Chondrocyte (in vitro differentiated cells): ENCODE data around the gene CELF2. TPM values are rescaled to one million over a fixed set of nuclear protein-coding genes. Genes with fewer than 3 reads are reported as not detected.

Source experiments
- DNase-seq: peaks from one replicate; pipeline ENCODE4 v3.0.0; 2021; ENCODE audit warnings: mixed read lengths, low spot score
- H3K27ac Mint-ChIP-seq: one replicate; pipeline ENCODE4 v1.8.0; 2021; ENCODE audit warnings: mild to moderate bottlenecking, moderate library complexity, mixed read lengths; ENCODE audit not compliant: unreplicated experiment
- H3K27me3 Mint-ChIP-seq: 2 replicates; pipeline ENCODE4 v1.8.0; 2021; ENCODE audit warnings: low read depth, mixed read lengths
- H3K36me3 Mint-ChIP-seq: 2 replicates; pipeline ENCODE4 v1.8.0; 2021; ENCODE audit warnings: low read depth, mixed read lengths
- H3K4me1 Mint-ChIP-seq: 2 replicates; pipeline ENCODE4 v1.8.0; 2021; ENCODE audit warnings: low read depth, mild to moderate bottlenecking, mixed read lengths
- H3K4me3 Mint-ChIP-seq: one replicate; pipeline ENCODE4 v1.8.0; 2021; ENCODE audit warnings: mild to moderate bottlenecking, moderate library complexity, mixed read lengths; ENCODE audit not compliant: unreplicated experiment
- H3K9me3 Mint-ChIP-seq: 2 replicates; pipeline ENCODE4 v1.8.0; 2021; ENCODE audit warnings: low read depth, mixed read lengths
- total RNA-seq: library from RNA; stranded (reverse); gene quantifications from 3 replicates; pipeline ENCODE4 v1.2.1, GENCODE V29; 2021
- TF ChIP-seq, protein P1 (sequence below): fragments of 200-600 bp; sonication (generic); IDR thresholded peaks from 2 replicates; pipeline ENCODE4 v1.5.0; 2021; ENCODE audit warnings: antibody characterized with exemption, mild to moderate bottlenecking, moderate library complexity

Gene CELF2
- total RNA-seq, 1 donor from 2014 or later: 44.3 TPM

DNA sequence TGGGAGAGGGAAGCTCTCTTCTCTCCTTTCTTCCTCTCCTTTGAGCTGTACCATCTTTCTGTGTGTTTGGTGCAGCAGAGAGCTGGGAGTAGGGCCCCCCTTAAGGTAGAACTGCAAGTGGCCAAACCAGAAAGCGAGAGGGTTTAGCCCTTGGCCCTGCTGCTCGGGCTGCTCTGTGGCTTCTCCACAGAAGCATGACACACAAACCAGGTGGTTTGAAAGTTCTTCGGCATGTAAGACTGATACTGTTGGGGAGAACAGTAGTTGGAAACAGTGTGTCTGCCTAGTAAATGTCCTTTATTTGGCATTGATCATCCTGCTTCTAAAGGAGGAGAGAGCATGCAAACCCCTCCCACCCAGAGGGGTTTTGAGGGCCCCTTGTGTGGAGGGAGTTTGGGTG is 277.8 kb downstream of the CELF2 start:
- Mint-ChIP-seq H3K27me3 (no peaks in the 10 kb centered on the region), H3K36me3 (peaks cover 8% of the 10 kb centered on the region), H3K4me3 (no peak overlapping the region), H3K9me3 (peaks cover 2% of the 10 kb centered on the region), H3K27ac (no peak overlapping the region), H3K4me1 (no peaks in the 10 kb centered on the region)
- TF ChIP-seq, protein P1, sequence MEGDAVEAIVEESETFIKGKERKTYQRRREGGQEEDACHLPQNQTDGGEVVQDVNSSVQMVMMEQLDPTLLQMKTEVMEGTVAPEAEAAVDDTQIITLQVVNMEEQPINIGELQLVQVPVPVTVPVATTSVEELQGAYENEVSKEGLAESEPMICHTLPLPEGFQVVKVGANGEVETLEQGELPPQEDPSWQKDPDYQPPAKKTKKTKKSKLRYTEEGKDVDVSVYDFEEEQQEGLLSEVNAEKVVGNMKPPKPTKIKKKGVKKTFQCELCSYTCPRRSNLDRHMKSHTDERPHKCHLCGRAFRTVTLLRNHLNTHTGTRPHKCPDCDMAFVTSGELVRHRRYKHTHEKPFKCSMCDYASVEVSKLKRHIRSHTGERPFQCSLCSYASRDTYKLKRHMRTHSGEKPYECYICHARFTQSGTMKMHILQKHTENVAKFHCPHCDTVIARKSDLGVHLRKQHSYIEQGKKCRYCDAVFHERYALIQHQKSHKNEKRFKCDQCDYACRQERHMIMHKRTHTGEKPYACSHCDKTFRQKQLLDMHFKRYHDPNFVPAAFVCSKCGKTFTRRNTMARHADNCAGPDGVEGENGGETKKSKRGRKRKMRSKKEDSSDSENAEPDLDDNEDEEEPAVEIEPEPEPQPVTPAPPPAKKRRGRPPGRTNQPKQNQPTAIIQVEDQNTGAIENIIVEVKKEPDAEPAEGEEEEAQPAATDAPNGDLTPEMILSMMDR: no peak
- DNase-seq: no peak

DNA sequence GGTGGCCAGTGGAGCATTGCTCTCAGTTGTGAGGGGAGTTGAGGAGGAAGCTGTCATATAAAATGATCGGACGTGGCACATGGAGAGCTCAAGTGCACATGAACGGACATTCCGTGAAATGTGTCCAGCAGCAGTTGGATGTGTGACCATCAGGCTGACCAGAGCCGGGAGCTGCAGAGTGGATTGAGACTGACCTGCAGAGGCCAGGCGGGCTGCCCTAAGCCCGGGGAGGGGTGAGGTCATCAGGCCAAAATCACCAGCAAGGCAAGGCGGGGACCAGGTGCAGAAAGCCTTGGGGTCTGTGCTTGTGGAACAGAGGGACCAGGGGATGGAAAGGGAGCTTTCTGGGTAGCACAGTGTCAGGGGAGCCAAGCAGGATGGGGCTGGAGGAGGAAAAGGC is 279.5 kb downstream of the CELF2 start:
- no peak overlapping the region for H3K27ac Mint-ChIP-seq
- TF ChIP-seq, protein P1: no peak
- DNase-seq: no peak
- no peaks in the 10 kb centered on the region for H3K4me1 Mint-ChIP-seq
- H3K36me3 Mint-ChIP-seq: peaks cover 11% of the 10 kb centered on the region
- H3K27me3 Mint-ChIP-seq: no peaks in the 10 kb centered on the region
- H3K4me3 Mint-ChIP-seq: no peak overlapping the region
- peaks cover 2% of the 10 kb centered on the region for H3K9me3 Mint-ChIP-seq

DNA sequence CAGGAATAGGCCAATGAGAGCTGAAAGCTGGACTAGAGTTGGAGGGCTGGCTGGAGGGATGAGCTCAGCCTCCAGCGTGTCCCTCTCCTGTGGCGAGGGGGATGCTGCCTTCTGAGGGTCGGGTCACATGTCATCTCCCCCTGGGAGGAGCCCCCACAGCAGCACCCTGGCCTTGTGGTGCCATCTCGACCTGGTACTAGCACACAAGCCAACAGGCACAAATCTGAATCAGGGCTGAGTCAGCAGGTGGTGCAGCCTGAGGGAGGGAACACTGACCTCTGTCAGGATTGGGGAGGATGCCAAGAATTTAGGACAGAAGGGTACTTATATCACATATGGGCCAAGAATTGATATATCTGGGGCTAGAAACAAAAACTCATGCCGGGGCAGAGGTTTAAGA is 280.4 kb downstream of the CELF2 start:
- no peak overlapping the region for H3K27ac Mint-ChIP-seq
- peaks cover 9% of the 10 kb centered on the region for H3K36me3 Mint-ChIP-seq
- H3K4me1 Mint-ChIP-seq: no peaks in the 10 kb centered on the region
- H3K9me3 Mint-ChIP-seq: no peaks in the 10 kb centered on the region
- no peaks in the 10 kb centered on the region for H3K27me3 Mint-ChIP-seq
- TF ChIP-seq, protein P1: no peak
- no peak for DNase-seq
- no peak overlapping the region for H3K4me3 Mint-ChIP-seq

DNA sequence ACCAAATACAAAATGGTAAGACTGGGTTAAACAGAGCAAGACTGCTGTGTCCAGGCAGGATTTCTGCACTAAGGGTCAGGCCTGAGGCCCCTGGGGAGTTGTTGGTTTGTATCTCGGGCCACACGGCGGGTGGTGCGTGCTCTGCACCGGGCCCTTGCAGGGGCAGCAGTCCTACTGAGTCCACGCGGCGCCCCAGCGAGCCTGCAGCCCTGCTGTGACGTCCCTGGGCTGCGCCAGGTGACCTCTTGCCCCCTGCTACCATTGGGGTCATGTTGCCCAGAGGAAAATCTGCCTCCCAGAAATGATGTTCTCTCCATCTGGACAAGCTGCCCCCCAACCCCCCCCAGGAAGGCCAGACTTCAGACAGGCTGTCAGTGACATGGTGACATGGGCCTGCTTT is 281.5 kb downstream of the CELF2 start:
- Mint-ChIP-seq H3K9me3 (peaks cover 4% of the 10 kb centered on the region), H3K27ac (no peak overlapping the region), H3K4me3 (no peak overlapping the region), H3K27me3 (no peaks in the 10 kb centered on the region), H3K36me3 (peaks cover 16% of the 10 kb centered on the region), H3K4me1 (no peaks in the 10 kb centered on the region)
- no peak for DNase-seq
- TF ChIP-seq, protein P1: no peak

DNA sequence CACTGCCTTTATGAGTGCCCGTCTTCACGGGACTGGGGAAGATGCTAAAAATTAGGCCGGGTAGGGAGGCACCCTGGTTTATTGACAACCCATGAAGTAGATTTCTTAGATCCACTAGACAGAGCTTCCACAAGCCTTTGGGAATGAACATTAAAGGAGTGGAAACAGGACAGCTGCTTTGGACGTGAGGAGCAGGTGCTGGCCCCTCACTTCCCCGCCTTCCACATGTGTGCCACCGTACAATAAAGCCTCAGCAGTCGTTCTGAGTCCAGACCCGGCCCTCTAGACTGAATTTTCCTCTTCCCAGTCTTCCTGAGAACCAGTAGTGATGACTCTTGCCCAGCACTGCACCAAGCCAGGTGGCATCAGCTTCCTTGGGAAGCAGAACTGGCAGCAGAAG is 282.4 kb downstream of the CELF2 start:
- Mint-ChIP-seq H3K27ac (no peak overlapping the region), H3K4me3 (no peak overlapping the region), H3K4me1 (no peaks in the 10 kb centered on the region), H3K36me3 (peaks cover 19% of the 10 kb centered on the region), H3K27me3 (no peaks in the 10 kb centered on the region), H3K9me3 (peaks cover 6% of the 10 kb centered on the region)
- DNase-seq: no peak
- TF ChIP-seq, protein P1: no peak
